ENCODE data around the gene PTPN14.

GRCh38 chr1:214362188-214362882 is 189.1 kb downstream of the PTPN14 start:
- TF ChIP-seq EZH2 (IDR thresholded peaks at IDR 0.05; ENCODE audit: borderline replicate concordance, insufficient read depth, low read length, poor library complexity, severe bottlenecking) (no peak), CTCF (IDR thresholded peaks at IDR 0.05; ENCODE audit: poor library complexity, severe bottlenecking) (no peak), TAF1 (IDR thresholded peaks at IDR 0.05; ENCODE audit: low read depth) (no peak), SMC3 (conservative IDR thresholded peaks at IDR 0.05; ENCODE audit: poor library complexity) (no peak), POLR2AphosphoS5 (IDR thresholded peaks at IDR 0.05) (no peak), MXI1 (conservative IDR thresholded peaks at IDR 0.05; ENCODE audit: poor library complexity, severe bottlenecking) (no peak)

Data from neural cell (in vitro differentiated cells).